ENCODE data around the gene PCDH9.

DNA sequence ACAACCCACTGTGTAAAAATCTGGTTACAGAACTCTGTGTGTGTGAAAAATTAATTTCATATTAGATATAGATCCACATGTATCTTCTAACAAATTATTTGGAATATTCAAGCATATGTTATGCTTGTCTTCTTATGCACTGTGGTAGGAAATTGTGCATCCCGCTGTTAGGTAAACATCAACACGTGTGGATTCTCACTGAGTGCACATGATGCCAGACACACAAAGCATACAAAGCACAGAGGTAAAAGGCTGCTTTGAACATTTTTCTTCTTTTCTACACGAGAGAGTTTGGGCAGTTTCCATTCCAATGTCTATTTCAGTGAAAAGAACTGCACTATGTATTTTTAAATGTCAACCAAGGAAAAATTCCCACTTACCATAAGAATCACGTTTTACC lies 354.9 kb downstream of the PCDH9 start:
- TF ChIP-seq, protein P1, sequence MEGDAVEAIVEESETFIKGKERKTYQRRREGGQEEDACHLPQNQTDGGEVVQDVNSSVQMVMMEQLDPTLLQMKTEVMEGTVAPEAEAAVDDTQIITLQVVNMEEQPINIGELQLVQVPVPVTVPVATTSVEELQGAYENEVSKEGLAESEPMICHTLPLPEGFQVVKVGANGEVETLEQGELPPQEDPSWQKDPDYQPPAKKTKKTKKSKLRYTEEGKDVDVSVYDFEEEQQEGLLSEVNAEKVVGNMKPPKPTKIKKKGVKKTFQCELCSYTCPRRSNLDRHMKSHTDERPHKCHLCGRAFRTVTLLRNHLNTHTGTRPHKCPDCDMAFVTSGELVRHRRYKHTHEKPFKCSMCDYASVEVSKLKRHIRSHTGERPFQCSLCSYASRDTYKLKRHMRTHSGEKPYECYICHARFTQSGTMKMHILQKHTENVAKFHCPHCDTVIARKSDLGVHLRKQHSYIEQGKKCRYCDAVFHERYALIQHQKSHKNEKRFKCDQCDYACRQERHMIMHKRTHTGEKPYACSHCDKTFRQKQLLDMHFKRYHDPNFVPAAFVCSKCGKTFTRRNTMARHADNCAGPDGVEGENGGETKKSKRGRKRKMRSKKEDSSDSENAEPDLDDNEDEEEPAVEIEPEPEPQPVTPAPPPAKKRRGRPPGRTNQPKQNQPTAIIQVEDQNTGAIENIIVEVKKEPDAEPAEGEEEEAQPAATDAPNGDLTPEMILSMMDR (conservative IDR thresholded peaks at IDR 0.05; ENCODE audit: low read length) = no peak
- TF ChIP-seq EZH2phosphoT487 (IDR thresholded peaks at IDR 0.05; ENCODE audit: borderline replicate concordance) = no peak

All from Loucy (cell line).